Measurements from ENCODE around the gene AUTS2.

DNA sequence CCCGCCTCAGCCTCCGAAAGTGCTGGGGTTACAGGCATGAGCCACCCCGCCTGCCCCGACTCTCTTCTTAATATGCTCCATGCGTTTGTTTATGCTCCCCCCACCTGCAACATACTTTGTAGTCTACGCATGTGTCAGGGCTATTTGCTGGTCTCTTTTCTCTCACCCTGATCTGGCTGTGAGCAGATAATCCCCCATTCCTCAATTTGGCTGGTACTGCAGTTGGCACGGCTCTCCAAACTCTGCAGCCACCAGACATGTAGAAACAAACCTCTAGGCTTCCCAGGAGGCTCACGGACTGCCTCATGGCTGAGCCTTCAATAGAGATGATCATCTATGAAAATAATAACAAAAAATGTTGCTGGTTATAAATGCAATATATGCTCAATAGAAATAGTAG is 993.4 kb downstream of the AUTS2 start:
- TF ChIP-seq EZH2 (IDR thresholded peaks at IDR 0.05; ENCODE audit: low read length): no peak
- no peak for TF ChIP-seq CTCF (optimal IDR thresholded peaks at IDR 0.05 in 1 of 3, IDR thresholded peaks at IDR 0.05 in 1 of 3, conservative IDR thresholded peaks at IDR 0.05 in 1 of 3; ENCODE audit: extremely low read depth in 1 of 3, insufficient read depth in 2 of 3, low read length in 3 of 3)
